ENCODE measurements around the gene OOEP. TPM values are rescaled to one million over a fixed set of nuclear protein-coding genes. Genes with fewer than 3 reads are reported as not detected.
"Not testable (repeated sequence)": the region's sequence is repeated elsewhere in the genome, so short reads cannot be mapped to it uniquely, and the experiment has no call there.

The OOEP gene
- total RNA-seq, 3 donors from 2014 or later = 0.33 TPM; not detected in 2

DNA sequence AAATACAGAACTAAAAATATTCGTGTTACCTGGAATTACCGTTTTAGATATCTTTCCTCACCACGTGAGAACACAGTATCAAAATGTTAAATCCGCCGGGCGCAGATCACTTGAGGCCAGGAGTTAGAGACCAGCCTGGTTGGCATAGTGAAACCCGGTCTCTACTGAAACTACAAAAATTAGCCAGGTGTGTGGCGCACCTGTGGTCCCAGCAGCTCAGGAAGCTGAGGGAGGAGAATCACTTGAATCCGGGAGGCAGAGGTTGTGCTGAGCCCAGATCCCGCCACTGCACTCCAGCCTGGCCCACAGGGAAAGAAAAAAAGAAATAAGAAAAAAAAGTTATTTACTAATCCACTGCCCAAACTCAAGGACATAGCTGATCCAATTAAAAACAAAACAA, 20.2 kb upstream of the OOEP start:
- intact Hi-C loops (cut with DNase I; ENCODE audit: low total_unique reads) = no loop called here
- H3K4me1 ChIP-seq = no peaks in the 10 kb centered on the region
- H3K27ac ChIP-seq = no peak overlapping the region
- no peaks in the 10 kb centered on the region for H3K9me3 ChIP-seq
- TF ChIP-seq, protein P1, sequence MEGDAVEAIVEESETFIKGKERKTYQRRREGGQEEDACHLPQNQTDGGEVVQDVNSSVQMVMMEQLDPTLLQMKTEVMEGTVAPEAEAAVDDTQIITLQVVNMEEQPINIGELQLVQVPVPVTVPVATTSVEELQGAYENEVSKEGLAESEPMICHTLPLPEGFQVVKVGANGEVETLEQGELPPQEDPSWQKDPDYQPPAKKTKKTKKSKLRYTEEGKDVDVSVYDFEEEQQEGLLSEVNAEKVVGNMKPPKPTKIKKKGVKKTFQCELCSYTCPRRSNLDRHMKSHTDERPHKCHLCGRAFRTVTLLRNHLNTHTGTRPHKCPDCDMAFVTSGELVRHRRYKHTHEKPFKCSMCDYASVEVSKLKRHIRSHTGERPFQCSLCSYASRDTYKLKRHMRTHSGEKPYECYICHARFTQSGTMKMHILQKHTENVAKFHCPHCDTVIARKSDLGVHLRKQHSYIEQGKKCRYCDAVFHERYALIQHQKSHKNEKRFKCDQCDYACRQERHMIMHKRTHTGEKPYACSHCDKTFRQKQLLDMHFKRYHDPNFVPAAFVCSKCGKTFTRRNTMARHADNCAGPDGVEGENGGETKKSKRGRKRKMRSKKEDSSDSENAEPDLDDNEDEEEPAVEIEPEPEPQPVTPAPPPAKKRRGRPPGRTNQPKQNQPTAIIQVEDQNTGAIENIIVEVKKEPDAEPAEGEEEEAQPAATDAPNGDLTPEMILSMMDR (IDR thresholded peaks at IDR 0.05) = no peak
- TF ChIP-seq POLR2AphosphoS5 (IDR thresholded peaks at IDR 0.05) (no peak), POLR2A (IDR thresholded peaks at IDR 0.05) (no peak)
- no peak overlapping the region for H3K4me3 ChIP-seq
- no peak for DNase-seq (ENCODE audit: low spot score in 2 of 2)
- no peaks in the 10 kb centered on the region for H3K27me3 ChIP-seq
- no peaks in the 10 kb centered on the region for H3K36me3 ChIP-seq

DNA sequence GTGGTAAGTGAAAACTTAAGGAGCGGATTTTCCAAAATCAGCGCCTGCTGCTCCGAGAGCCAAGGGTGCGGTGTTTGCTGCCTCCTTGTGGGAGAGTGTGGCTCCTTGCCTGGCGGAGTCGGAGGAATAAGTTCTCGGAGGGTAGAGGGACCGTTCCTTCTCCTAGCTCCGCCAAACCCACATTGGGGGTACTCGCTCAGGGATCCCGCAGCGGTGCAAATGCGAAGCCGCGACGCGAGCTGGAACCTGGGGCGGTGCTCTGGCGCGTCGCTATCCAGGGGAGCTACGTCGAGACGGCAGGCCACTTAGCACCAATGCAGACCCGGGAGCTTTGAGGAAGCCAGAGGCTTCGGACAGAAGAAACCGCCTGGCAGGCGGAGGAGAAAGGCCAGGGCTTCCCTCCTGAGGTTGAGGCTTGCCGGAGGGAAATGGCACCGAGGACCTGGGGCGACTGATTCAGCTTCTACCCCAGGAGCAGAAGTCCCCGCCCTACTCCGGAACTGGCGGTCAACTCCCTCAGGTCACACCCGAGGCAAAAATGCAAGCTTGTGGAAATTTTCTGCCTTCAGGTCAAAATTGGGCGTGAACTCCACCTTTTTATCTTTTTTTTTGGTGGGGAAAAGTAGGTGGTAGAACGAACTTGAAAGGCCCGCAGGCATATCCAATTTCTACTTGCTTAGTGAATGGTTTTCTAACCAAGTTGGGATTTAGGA, 19.3 kb upstream of the OOEP start:
- H3K27me3 ChIP-seq = no peaks in the 10 kb centered on the region
- no peaks in the 10 kb centered on the region for H3K9me3 ChIP-seq
- TF ChIP-seq POLR2AphosphoS5 (IDR thresholded peaks at IDR 0.05) (no peak), POLR2A (IDR thresholded peaks at IDR 0.05) (no peak)
- TF ChIP-seq, protein P1 (IDR thresholded peaks at IDR 0.05) = peak in 1 of 3 donors; percentile 38
- H3K4me1 ChIP-seq = no peaks in the 10 kb centered on the region
- no peaks in the 10 kb centered on the region for H3K36me3 ChIP-seq
- DNase-seq (ENCODE audit: low spot score in 2 of 2) = no peak
- intact Hi-C loops (cut with DNase I; ENCODE audit: low total_unique reads) = no loop called here
- H3K4me3 ChIP-seq = peak overlapping the region; percentile 41 to 68 (median 47)
- no peak overlapping the region for H3K27ac ChIP-seq

DNA sequence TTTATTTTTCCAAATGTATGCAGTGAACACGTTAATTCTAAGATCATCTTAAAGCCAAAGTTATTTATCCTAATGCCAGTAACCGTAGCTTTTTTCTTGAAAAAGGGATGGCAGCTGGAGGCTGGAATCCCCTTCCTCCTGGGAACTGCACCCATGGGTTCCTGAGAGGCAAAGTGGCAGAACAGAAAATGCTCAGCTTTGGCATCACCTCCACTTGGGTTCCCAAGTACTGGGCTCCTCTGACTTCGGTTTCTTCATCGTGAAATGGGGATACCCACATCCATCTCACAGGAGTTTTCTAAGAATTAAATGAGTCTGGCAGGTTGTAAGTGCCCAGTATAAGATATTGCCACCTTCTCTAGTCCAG, 18.7 kb upstream of the OOEP start:
- intact Hi-C loops (cut with DNase I; ENCODE audit: low total_unique reads) = no loop called here
- TF ChIP-seq POLR2A (IDR thresholded peaks at IDR 0.05) = no peak
- TF ChIP-seq, protein P1 (IDR thresholded peaks at IDR 0.05) = no peak
- no peak for TF ChIP-seq POLR2AphosphoS5 (IDR thresholded peaks at IDR 0.05)
- no peak for DNase-seq (ENCODE audit: low spot score in 2 of 2)
- no peaks in the 10 kb centered on the region for H3K36me3 ChIP-seq
- no peak overlapping the region for H3K27ac ChIP-seq
- H3K4me3 ChIP-seq = peak overlapping the region; percentile 41 to 68 (median 47)
- no peaks in the 10 kb centered on the region for H3K4me1 ChIP-seq
- H3K27me3 ChIP-seq = no peaks in the 10 kb centered on the region
- H3K9me3 ChIP-seq = no peaks in the 10 kb centered on the region

DNA sequence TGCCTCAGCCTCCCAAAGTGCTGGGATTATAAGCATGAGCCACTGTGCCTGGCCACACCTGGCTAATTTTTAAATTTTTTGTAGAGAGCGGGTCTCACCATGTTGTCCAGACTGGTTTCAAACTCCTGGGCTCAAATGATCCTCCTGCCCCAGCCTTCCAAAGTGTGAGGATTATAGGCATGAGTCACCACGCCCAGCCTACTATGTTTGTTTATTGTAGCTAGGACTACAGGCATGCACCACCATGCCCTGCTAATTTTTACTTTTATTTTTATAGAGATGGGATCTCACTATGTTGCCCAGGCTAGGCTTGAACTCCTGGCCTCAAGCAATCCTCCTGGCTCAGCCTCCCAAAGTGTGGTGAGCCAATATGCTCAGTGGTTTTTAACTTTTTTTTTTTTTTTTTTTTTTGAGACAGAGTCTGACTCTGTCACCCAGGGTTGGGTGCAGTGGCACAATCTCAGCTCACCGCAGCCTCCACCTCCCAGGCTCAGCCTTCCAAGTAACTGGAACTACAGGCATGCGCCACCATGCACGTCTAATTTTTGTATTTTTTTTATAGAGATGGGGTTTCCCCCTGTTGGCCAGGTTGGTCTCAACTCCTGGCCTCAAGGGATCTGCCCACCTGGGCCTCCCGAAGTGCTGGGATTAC, 12.9 kb upstream of the OOEP start:
- H3K9me3 ChIP-seq = no peaks in the 10 kb centered on the region

DNA sequence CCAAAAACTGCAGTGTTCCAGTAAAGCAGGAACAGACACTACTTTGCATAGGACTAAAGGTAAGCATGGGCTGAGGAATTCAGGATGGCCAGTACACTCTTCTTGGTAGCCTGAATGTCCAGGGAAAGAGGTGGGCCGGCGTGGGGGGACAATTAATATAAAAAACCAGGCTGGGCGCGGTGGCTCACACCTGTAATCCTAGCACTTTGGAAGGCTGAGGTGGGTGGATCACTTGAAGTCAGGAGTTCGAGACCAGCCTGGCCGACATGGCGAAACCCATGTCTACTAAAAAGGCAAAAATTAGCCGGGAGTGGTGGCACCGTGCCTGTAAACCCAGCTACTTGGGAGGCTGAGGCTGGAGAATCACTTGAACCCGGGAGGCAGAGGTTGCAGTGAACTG, 11.8 kb upstream of the OOEP start:
- DNase-seq (ENCODE audit: low spot score in 2 of 2); H3K27me3 ChIP-seq; H3K4me3 ChIP-seq; H3K27ac ChIP-seq; intact Hi-C loops (cut with DNase I; ENCODE audit: low total_unique reads); H3K36me3 ChIP-seq; H3K4me1 ChIP-seq; H3K9me3 ChIP-seq: not testable (repeated sequence)

More for the DNA sequence above, 12.9 kb upstream of the OOEP start:
- Histone ChIP-seq H3K36me3 (no peaks in the 10 kb centered on the region), H3K27me3 (no peaks in the 10 kb centered on the region), H3K4me3 (no peak overlapping the region), H3K27ac (no peak overlapping the region), H3K4me1 (no peaks in the 10 kb centered on the region)
- no peak for DNase-seq (ENCODE audit: low spot score in 2 of 2)
- TF ChIP-seq POLR2A (IDR thresholded peaks at IDR 0.05) = no peak
- no peak for TF ChIP-seq POLR2AphosphoS5 (IDR thresholded peaks at IDR 0.05)
- TF ChIP-seq, protein P1 (IDR thresholded peaks at IDR 0.05) = no peak
- intact Hi-C loops (cut with DNase I; ENCODE audit: low total_unique reads) = no loop called here

Data from breast epithelium (tissue), 4 donors.